ENCODE results near the gene KIFAP3. TPM values are rescaled to one million over a fixed set of nuclear protein-coding genes. Genes with fewer than 3 reads are reported as not detected.

Gene KIFAP3
- polyA plus RNA-seq, 3 donors: 2.1 to 4.7 (median 2.2) TPM

- Histone ChIP-seq H3K9ac (ENCODE audit: insufficient read depth, low read length, poor library complexity, severe bottlenecking) (no peak overlapping the region), H3K4me1 (ENCODE audit: control insufficient read depth in 1 of 2, insufficient read depth in 2 of 2, low read length in 2 of 2) (no peaks in the 10 kb centered on the region), H4K20me1 (ENCODE audit: insufficient read depth, low read length) (no peaks in the 10 kb centered on the region), H3K9me3 (replicated peaks in 1 of 2; ENCODE audit: control insufficient read depth in 1 of 2, insufficient read depth in 1 of 2, low read length in 2 of 2) (no peaks in the 10 kb centered on the region), H3K4me2 (replicated peaks; ENCODE audit: extremely low read depth, low read length, poor library complexity, severe bottlenecking) (no peak overlapping the region), H3K27me3 (ENCODE audit: control insufficient read depth in 2 of 2, insufficient read depth in 2 of 2, low read length in 2 of 2) (no peaks in the 10 kb centered on the region), H3K4me3 (replicated peaks in 1 of 3; ENCODE audit: low read depth in 2 of 3, low read length in 3 of 3) (no peak overlapping the region), H2AFZ (ENCODE audit: insufficient read depth, low read depth, low read length, poor library complexity, severe bottlenecking) (no peak overlapping the region), H3K36me3 (replicated peaks in 1 of 2; ENCODE audit: control insufficient read depth in 1 of 2, insufficient read depth in 2 of 2, low read length in 2 of 2) (peaks cover 0 to 9% of the 10 kb centered on the region in 2 donors), H3K27ac (ENCODE audit: low read depth in 1 of 2, low read length in 2 of 2) (no peak overlapping the region), H3K79me2 (ENCODE audit: insufficient read depth, low read length) (no peaks in the 10 kb centered on the region)
- Mint-ChIP-seq H3K4me3 (no peak overlapping the region), H3K4me1 (no peaks in the 10 kb centered on the region), H3K27me3 (ENCODE audit: low read depth in 3 of 3) (no peaks in the 10 kb centered on the region), H3K36me3 (peaks cover 3 to 4% of the 10 kb centered on the region in 2 donors), H3K9me3 (no peaks in the 10 kb centered on the region), H3K27ac (no peak overlapping the region)
- TF ChIP-seq, protein P1, sequence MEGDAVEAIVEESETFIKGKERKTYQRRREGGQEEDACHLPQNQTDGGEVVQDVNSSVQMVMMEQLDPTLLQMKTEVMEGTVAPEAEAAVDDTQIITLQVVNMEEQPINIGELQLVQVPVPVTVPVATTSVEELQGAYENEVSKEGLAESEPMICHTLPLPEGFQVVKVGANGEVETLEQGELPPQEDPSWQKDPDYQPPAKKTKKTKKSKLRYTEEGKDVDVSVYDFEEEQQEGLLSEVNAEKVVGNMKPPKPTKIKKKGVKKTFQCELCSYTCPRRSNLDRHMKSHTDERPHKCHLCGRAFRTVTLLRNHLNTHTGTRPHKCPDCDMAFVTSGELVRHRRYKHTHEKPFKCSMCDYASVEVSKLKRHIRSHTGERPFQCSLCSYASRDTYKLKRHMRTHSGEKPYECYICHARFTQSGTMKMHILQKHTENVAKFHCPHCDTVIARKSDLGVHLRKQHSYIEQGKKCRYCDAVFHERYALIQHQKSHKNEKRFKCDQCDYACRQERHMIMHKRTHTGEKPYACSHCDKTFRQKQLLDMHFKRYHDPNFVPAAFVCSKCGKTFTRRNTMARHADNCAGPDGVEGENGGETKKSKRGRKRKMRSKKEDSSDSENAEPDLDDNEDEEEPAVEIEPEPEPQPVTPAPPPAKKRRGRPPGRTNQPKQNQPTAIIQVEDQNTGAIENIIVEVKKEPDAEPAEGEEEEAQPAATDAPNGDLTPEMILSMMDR (IDR thresholded peaks at IDR 0.05): no peak
- DNase-seq: no peak
- intact Hi-C loops (cut with micrococcal nuclease): no loop called here
Observed at GRCh38 chr1:169974067-169974466, 100.4 kb downstream of the KIFAP3 start.

DNA sequence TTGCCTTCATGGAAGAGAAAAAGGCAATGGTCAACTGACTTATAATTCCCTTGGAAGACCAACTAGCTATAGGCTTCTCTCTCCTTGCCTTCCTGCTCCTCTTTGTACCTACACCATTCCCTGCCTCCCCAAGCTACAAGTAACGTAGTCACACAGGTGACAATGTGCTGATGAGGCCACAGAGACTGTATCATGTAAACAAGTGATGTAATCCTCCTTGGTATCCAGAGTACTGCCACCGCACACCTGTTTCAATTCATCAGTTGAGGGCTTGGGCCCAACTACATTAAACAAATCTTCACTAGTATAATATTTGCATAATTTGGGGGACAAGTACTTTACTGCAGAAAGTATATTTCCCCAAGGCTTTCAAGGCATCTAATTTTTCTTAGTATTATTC lies 104.4 kb downstream of the KIFAP3 start:
- H3K4me3 Mint-ChIP-seq: no peak overlapping the region
- no peak for DNase-seq
- no peaks in the 10 kb centered on the region for H3K27me3 ChIP-seq (ENCODE audit: control insufficient read depth in 2 of 2, insufficient read depth in 2 of 2, low read length in 2 of 2)
- H4K20me1 ChIP-seq (ENCODE audit: insufficient read depth, low read length): no peaks in the 10 kb centered on the region
- WGBS (ENCODE audit: insufficient coverage): 80% methylated on average over 1 of the region's 2 CpGs
- no peaks in the 10 kb centered on the region for H3K4me1 Mint-ChIP-seq
- H3K9ac ChIP-seq (ENCODE audit: insufficient read depth, low read length, poor library complexity, severe bottlenecking): no peak overlapping the region
- intact Hi-C loops (cut with micrococcal nuclease): no loop called here
- H3K9me3 Mint-ChIP-seq: no peaks in the 10 kb centered on the region
- no peak overlapping the region for H3K4me3 ChIP-seq (replicated peaks in 1 of 3; ENCODE audit: low read depth in 2 of 3, low read length in 3 of 3)
- H3K27ac ChIP-seq (ENCODE audit: low read depth in 1 of 2, low read length in 2 of 2): no peak overlapping the region
- no peak overlapping the region for H3K27ac Mint-ChIP-seq
- H3K79me2 ChIP-seq (ENCODE audit: insufficient read depth, low read length): no peaks in the 10 kb centered on the region
- no peak overlapping the region for H2AFZ ChIP-seq (ENCODE audit: insufficient read depth, low read depth, low read length, poor library complexity, severe bottlenecking)
- H3K27me3 Mint-ChIP-seq (ENCODE audit: low read depth in 3 of 3): no peaks in the 10 kb centered on the region
- peaks cover 0 to 4% of the 10 kb centered on the region in 2 donors for H3K36me3 Mint-ChIP-seq
- TF ChIP-seq, protein P1 (IDR thresholded peaks at IDR 0.05): no peak
- H3K4me2 ChIP-seq (replicated peaks; ENCODE audit: extremely low read depth, low read length, poor library complexity, severe bottlenecking): no peak overlapping the region
- no peaks in the 10 kb centered on the region for H3K36me3 ChIP-seq (replicated peaks in 1 of 2; ENCODE audit: control insufficient read depth in 1 of 2, insufficient read depth in 2 of 2, low read length in 2 of 2)
- H3K4me1 ChIP-seq (ENCODE audit: control insufficient read depth in 1 of 2, insufficient read depth in 2 of 2, low read length in 2 of 2): no peaks in the 10 kb centered on the region
- no peaks in the 10 kb centered on the region for H3K9me3 ChIP-seq (replicated peaks in 1 of 2; ENCODE audit: control insufficient read depth in 1 of 2, insufficient read depth in 1 of 2, low read length in 2 of 2)
